GM23338 (cell line): ENCODE data around the gene RPL27. TPM values are rescaled to one million over a fixed set of nuclear protein-coding genes. Genes with fewer than 3 reads are reported as not detected.

ENCODE experiments used
- ATAC-seq: fragments of 200-7000 bp; cut with Tn5 transposase; 3 replicates; pipeline ENCODE4 v1.9.1; 2020
- DNase-seq: peaks from one replicate; pipeline ENCODE4 v3.0.0-alpha.2; 2015; ENCODE audit warnings: low spot score
- H2AFZ ChIP-seq: fragments of 200-600 bp; sonication (generic); 2 replicates; pipeline ENCODE4 v1.8.0; 2016; ENCODE audit warnings: antibody characterized with exemption, mild to moderate bottlenecking, moderate library complexity
- H3F3A ChIP-seq: fragments of 200-600 bp; sonication (generic); replicated peaks from 2 replicates; pipeline ENCODE4 v1.8.0; 2017; ENCODE audit warnings: antibody characterized with exemption, mixed run types, low read depth
- H3K27ac ChIP-seq: fragments of 200-600 bp; sonication (generic); 2 replicates; pipeline ENCODE4 v1.6.1; 2016; ENCODE audit warnings: low read depth
- H3K27me3 ChIP-seq: fragments of 200-600 bp; sonication (generic); 2 replicates; pipeline ENCODE4 v1.8.0; 2016; ENCODE audit warnings: mild to moderate bottlenecking, mixed run types, moderate library complexity; ENCODE audit not compliant: insufficient read depth
- H3K36me3 ChIP-seq: fragments of 200-600 bp; sonication (generic); 2 replicates; pipeline ENCODE4 v1.8.0; 2016; ENCODE audit warnings: mild to moderate bottlenecking; ENCODE audit not compliant: insufficient read depth
- H3K4me1 ChIP-seq: fragments of 200-600 bp; sonication (generic); 2 replicates; pipeline ENCODE4 v1.8.0; 2016; ENCODE audit warnings: mild to moderate bottlenecking, moderate library complexity; ENCODE audit not compliant: insufficient read depth
- H3K4me2 ChIP-seq: fragments of 200-600 bp; sonication (generic); 2 replicates; pipeline ENCODE4 v1.7.1; 2017; ENCODE audit warnings: mixed run types
- H3K4me3 ChIP-seq: fragments of 200-600 bp; sonication (generic); 2 replicates; pipeline ENCODE4 v1.6.1; 2016; ENCODE audit warnings: mixed run types
- H3K79me2 ChIP-seq: fragments of 200-600 bp; sonication (generic); replicated peaks from 2 replicates; pipeline ENCODE4 v1.8.0; 2017; ENCODE audit warnings: mild to moderate bottlenecking; ENCODE audit not compliant: insufficient read depth
- H3K9me2 ChIP-seq: fragments of 200-600 bp; sonication (generic); 2 replicates; pipeline ENCODE4 v1.8.0; 2017; ENCODE audit not compliant: insufficient read depth
- H4K20me1 ChIP-seq: fragments of 200-600 bp; sonication (generic); replicated peaks from 2 replicates; pipeline ENCODE4 v1.8.0; 2017; ENCODE audit warnings: mild to moderate bottlenecking; ENCODE audit not compliant: insufficient read depth
- H3K27ac Mint-ChIP-seq: 2 replicates; pipeline ENCODE4 v1.8.0; 2020; ENCODE audit warnings: inconsistent platforms, mild to moderate bottlenecking, moderate library complexity, mixed read lengths
- H3K27me3 Mint-ChIP-seq: 3 replicates; pipeline ENCODE4 v1.8.0; 2022; ENCODE audit warnings: low read depth, mild to moderate bottlenecking, moderate library complexity, mixed read lengths, inconsistent platforms; ENCODE audit not compliant: insufficient read depth, poor library complexity
- H3K36me3 Mint-ChIP-seq: 3 replicates; pipeline ENCODE4 v1.8.0; 2021; ENCODE audit warnings: low read depth, mild to moderate bottlenecking, inconsistent platforms, moderate library complexity, mixed read lengths
- H3K4me1 Mint-ChIP-seq: 3 replicates; pipeline ENCODE4 v1.8.0; 2020; ENCODE audit warnings: mild to moderate bottlenecking, inconsistent platforms, mixed read lengths
- H3K4me3 Mint-ChIP-seq: 3 replicates; pipeline ENCODE4 v1.8.0; 2021; ENCODE audit warnings: moderate library complexity, mild to moderate bottlenecking, inconsistent platforms, mixed read lengths
- H3K9me3 Mint-ChIP-seq: 3 replicates; pipeline ENCODE4 v1.8.0; 2020; ENCODE audit warnings: moderate library complexity, mild to moderate bottlenecking, inconsistent platforms, mixed read lengths
- CREB1 ChIP-seq: fragments of 250-450 bp; sonication (Bioruptor Pico); IDR thresholded peaks from 2 replicates; pipeline ENCODE4 v1.5.0; 2020; ENCODE audit warnings: low read depth, mild to moderate bottlenecking, moderate library complexity
- CTCF ChIP-seq, 2 experiments: fragments of 200-600 bp in 1 of 2; sonication (generic) in 1 of 2; conservative IDR thresholded peaks; 2 replicates each; pipeline versions ENCODE4 v1.5.1 to v1.6.1; 2016 to 2017; ENCODE audit warnings: antibody characterized with exemption in 2 of 2, low read depth in 2 of 2, mild to moderate bottlenecking in 2 of 2, moderate library complexity in 1 of 2
- ETS1 ChIP-seq: IDR thresholded peaks from 2 replicates; pipeline ENCODE4 v1.6.1; 2016; ENCODE audit warnings: antibody characterized with exemption
- EZH2 ChIP-seq: fragments of 200-600 bp; sonication (generic); IDR thresholded peaks from one replicate; pipeline ENCODE4 v1.8.0; 2017; ENCODE audit warnings: antibody characterized with exemption, mild to moderate bottlenecking, low read depth; ENCODE audit not compliant: unreplicated experiment
- EZH2phosphoT487 ChIP-seq: fragments of 200-600 bp; sonication (generic); IDR thresholded peaks from one replicate; pipeline ENCODE4 v1.8.1; 2018; ENCODE audit warnings: antibody characterized with exemption; ENCODE audit not compliant: unreplicated experiment
- JUNB ChIP-seq: IDR thresholded peaks from one replicate; pipeline ENCODE4 v1.6.1; 2016; ENCODE audit warnings: antibody characterized with exemption; ENCODE audit not compliant: unreplicated experiment
- NANOG ChIP-seq: IDR thresholded peaks from 2 replicates; pipeline ENCODE4 v1.6.1; 2016; ENCODE audit warnings: antibody characterized with exemption, borderline replicate concordance
- POLR2AphosphoS5 ChIP-seq: IDR thresholded peaks from 2 replicates; pipeline ENCODE4 v1.6.1; 2016; ENCODE audit warnings: antibody characterized with exemption, low read depth
- REST ChIP-seq: IDR thresholded peaks from one replicate; pipeline ENCODE4 v1.6.1; 2018; ENCODE audit warnings: antibody characterized with exemption; ENCODE audit not compliant: unreplicated experiment
- STAT1 ChIP-seq: IDR thresholded peaks from one replicate; pipeline ENCODE4 v1.6.1; 2016; ENCODE audit warnings: antibody characterized with exemption; ENCODE audit not compliant: unreplicated experiment
- ZNF114 ChIP-seq: fragments of 250-450 bp; sonication (Bioruptor Pico); IDR thresholded peaks from 2 replicates; pipeline ENCODE4 v1.5.0; 2020; ENCODE audit warnings: mild to moderate bottlenecking, moderate library complexity
- ZNF331 ChIP-seq: fragments of 250-450 bp; sonication (Bioruptor Pico); IDR thresholded peaks from 2 replicates; pipeline ENCODE4 v1.5.0; 2020; ENCODE audit warnings: low read depth, mild to moderate bottlenecking, moderate library complexity
- ZNF462 ChIP-seq: fragments of 250-450 bp; sonication (Bioruptor Pico); IDR thresholded peaks from 2 replicates; pipeline ENCODE4 v1.5.0; 2020; ENCODE audit warnings: mild to moderate bottlenecking, moderate library complexity
- polyA plus RNA-seq: library from polyadenylated mRNA; unstranded; fragments of >200 nt; fragmentation: Nextera tagmentation; extraction: Ambion mirVana; gene quantifications from 2 replicates; pipeline ENCODE4 v1.2.1, GENCODE V29; 2016
- total RNA-seq: library from RNA; depleted of rRNA; stranded (reverse); fragments of >200 nt; shearing (Covaris generic); gene quantifications from 2 replicates; pipeline ENCODE4 v1.2.3, GENCODE V29; 2014

RPL27 gene
- total and polyA plus RNA-seq, 2 experiments from 2014 or later = 1,784 to 2,722 TPM

DNA sequence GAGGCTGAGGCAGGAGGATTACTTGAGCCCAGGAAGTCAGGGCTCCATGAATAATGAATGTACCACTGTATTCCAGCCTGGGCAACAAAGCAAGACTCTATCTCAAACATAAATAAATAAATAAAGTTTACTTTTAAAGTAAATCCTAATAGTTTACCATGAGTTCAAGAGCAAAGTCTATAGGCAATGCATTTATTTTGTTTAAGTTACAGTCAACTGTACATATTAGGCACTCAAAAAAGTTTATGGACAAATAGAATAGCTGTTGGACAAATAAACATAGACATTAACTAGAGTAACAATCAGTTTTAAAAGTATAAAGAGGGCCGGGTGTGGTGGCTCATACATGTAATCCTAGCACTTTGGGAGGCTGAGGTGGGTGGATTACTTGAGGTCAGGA lies 30.3 kb upstream of the RPL27 start:
- Histone ChIP-seq H3K27ac (no peak overlapping the region), H3K27me3 (no peaks in the 10 kb centered on the region), H3K4me2 (no peak overlapping the region), H2AFZ (no peak overlapping the region), H3K4me1 (peaks cover 7% of the 10 kb centered on the region; the same call in 1 of the 2 replicates), H4K20me1 (no peaks in the 10 kb centered on the region), H3K36me3 (no peaks in the 10 kb centered on the region), H3K4me3 (no peak overlapping the region), H3K79me2 (peaks cover 11% of the 10 kb centered on the region), H3K9me2 (no peaks in the 10 kb centered on the region; the same call in 1 of the 2 replicates), H3F3A (0 out of 2 replicates have a peak, but pooled peaks cover 8% of the 10 kb centered on the region)
- Mint-ChIP-seq H3K4me1 (peaks cover 5% of the 10 kb centered on the region), H3K36me3 (peaks cover 10% of the 10 kb centered on the region), H3K27me3 (peaks cover 8% of the 10 kb centered on the region), H3K9me3 (peaks cover 13% of the 10 kb centered on the region; the same call in 2 of the 3 replicates), H3K4me3 (no peak overlapping the region), H3K27ac (no peak overlapping the region)
- DNase-seq (no peak), ATAC-seq (no peak)
- TF ChIP-seq CTCF (conservative IDR thresholded peaks at IDR 0.05; ENCODE audit: low read depth in 2 of 2) = no peak
- TF ChIP-seq NANOG = no peak
- no peak for TF ChIP-seq EZH2phosphoT487
- TF ChIP-seq POLR2AphosphoS5 = no peak
- TF ChIP-seq ZNF114 (CRISPR knock-in tag) = no peak
- TF ChIP-seq EZH2 = no peak
- TF ChIP-seq ZNF462 (CRISPR knock-in tag) = no peak
- TF ChIP-seq ETS1 = no peak
- TF ChIP-seq JUNB = no peak
- no peak for TF ChIP-seq ZNF331 (CRISPR knock-in tag)
- TF ChIP-seq STAT1 = no peak
- TF ChIP-seq REST = no peak
- no peak for TF ChIP-seq CREB1 (CRISPR knock-in tag)
